ENCODE results near the gene CYP1A2.

The CYP1A2 gene

GRCh38 chr15:74742422-74742821 lies 6.2 kb upstream of the CYP1A2 start:
- no peak for DNase-seq

DNA sequence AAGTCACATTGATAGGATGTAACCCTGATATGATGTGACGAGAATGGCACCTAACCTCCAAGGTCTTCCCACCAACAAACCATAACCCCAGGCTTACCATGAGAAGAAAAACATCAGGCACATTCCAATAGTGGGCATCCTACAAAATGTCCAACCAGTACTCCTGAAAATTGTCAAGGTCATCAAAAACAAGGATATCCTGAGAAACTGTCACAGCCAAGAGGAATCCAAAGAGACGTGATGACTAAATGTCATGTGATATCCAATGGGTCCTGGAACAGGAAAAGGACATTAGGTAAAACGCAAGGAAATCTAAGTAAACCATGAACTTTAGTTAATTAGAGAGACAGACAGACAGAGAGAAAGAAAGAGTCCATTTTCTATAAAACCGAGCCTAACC lies 2.3 kb upstream of the CYP1A2 start:
- DNase-seq = no peak

DNA sequence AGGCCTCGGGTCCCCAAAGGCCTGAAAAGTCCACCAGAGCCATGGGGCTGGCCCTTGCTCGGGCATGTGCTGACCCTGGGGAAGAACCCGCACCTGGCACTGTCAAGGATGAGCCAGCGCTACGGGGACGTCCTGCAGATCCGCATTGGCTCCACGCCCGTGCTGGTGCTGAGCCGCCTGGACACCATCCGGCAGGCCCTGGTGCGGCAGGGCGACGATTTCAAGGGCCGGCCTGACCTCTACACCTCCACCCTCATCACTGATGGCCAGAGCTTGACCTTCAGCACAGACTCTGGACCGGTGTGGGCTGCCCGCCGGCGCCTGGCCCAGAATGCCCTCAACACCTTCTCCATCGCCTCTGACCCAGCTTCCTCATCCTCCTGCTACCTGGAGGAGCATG lies 1.2 kb downstream of the CYP1A2 start:
- DNase-seq = no peak

GRCh38 chr15:74750751-74751150 lies 2.1 kb downstream of the CYP1A2 start:
- DNase-seq = peak; percentile 7

DNA sequence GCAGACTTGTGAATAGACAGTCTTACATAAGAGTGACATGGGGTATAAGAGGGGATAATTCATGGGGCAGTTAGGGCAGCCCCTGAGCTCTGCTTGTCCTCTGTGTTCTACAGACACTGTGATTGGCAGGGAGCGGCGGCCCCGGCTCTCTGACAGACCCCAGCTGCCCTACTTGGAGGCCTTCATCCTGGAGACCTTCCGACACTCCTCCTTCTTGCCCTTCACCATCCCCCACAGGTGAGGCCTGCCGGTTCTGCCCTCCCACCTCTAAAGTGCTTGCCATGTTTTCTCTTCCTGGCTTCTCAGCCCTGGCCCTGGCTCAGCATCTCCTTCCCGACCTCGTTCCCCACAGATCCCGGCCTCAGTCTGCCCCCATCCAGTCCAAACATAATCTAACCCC lies 3.4 kb downstream of the CYP1A2 start:
- DNase-seq = no peak

- DNase-seq = no peak
Measured at GRCh38 chr15:74752531-74752930, 3.9 kb downstream of the CYP1A2 start.

DNA sequence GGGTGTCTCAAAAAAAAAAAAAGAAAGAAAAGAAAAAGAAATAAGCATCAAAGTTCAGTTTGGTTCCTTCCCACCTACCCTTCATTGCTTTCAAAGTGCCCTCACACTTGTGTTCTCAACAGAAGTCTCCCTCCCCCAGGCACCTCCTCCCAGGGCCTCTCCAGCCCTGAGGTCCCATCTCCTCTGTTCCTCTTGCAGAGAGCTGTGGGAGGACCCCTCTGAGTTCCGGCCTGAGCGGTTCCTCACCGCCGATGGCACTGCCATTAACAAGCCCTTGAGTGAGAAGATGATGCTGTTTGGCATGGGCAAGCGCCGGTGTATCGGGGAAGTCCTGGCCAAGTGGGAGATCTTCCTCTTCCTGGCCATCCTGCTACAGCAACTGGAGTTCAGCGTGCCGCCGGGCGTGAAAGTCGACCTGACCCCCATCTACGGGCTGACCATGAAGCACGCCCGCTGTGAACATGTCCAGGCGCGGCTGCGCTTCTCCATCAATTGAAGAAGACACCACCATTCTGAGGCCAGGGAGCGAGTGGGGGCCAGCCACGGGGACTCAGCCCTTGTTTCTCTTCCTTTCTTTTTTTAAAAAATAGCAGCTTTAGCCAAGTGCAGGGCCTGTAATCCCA lies 6.1 kb downstream of the CYP1A2 start:
- no peak for DNase-seq

DNA sequence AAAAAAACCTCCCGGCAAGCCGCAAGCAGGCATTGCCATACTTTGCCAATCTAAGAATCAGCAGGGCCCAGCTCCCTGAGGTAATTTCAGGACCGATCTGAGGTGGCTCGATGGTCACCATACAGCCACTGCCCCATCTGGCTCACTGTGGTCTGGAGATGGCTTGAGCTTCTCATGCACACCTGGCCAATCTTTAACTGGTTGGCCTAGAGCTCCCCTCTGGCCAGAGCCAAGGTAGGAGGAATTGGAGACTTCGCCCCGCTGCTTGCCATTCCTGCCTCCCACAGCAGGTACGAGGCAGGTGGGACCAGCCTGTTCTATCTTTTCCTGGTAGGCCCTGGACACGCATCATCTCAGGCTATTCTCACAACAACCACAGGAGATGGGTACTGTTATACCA lies 10.1 kb downstream of the CYP1A2 start:
- DNase-seq = no peak

DNA sequence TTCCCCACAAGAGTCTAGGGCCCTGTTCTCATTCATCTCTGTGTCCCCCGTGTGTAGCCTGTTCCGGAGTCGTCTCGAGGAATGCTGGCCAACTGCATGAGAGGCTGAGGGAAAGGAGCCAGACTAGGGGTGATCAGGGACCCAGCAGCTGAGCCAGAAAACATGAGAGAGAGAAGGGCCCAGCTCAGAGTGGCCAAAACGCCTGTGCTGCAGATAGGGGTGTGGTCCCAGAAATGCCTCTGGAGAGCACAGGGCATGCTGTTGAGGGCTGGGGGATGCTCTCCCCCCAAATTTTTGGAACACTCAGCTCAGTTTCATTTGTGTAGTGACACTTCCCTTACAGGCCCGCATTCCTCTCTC lies 14.1 kb downstream of the CYP1A2 start:
- no peak for DNase-seq

GRCh38 chr15:74763416-74763815 lies 14.8 kb downstream of the CYP1A2 start:
- peak; percentile 62 for DNase-seq

DNA sequence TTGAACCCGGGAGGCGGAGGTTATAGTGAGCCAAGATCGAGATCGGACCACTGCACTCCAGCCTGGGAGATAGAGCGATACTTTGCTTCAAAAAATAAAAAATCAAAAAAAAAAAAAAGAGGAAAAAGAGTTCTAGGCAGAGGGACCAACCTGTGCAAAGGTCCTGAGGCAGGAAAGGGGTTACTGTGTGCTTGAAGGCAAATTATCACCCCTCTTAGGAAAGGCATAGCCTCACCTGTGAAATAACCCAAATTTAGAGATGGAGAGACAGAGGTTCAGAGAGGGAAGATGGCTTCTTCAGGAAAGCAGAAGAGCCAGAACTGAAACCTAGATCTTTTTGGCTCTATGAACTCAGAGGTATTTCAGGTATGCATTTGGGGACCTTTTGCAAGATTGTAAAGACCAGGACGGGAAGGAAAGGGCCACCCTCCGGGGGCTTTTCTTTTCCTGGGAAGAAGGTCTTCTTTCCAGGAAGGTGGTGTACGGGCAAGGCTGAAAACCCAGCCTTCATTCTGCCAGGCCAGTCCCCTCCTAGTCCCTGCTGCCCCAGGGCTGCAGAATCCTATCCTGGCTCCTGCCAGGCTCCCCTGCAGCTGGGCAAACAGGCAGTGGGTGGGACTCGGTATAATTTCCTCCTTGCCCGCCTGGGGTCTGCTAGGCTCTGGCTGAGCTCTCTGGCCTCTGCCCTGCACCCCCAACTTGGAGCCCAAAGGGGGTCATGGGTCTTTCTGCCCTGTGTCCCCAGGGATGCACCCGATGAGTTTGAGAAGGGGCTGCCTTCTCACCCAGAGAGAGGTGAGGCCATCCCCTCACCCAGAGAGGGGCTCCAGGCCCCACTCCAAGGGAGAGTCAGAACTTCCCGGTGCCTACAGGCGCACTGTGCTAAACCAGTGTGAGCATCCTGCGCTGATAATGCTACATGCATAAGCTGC lies 18.8 kb downstream of the CYP1A2 start:
- peak; percentile 48 for DNase-seq

GRCh38 chr15:74768099-74768770 lies 19.6 kb downstream of the CYP1A2 start:
- peak; percentile 12 for DNase-seq

DNA sequence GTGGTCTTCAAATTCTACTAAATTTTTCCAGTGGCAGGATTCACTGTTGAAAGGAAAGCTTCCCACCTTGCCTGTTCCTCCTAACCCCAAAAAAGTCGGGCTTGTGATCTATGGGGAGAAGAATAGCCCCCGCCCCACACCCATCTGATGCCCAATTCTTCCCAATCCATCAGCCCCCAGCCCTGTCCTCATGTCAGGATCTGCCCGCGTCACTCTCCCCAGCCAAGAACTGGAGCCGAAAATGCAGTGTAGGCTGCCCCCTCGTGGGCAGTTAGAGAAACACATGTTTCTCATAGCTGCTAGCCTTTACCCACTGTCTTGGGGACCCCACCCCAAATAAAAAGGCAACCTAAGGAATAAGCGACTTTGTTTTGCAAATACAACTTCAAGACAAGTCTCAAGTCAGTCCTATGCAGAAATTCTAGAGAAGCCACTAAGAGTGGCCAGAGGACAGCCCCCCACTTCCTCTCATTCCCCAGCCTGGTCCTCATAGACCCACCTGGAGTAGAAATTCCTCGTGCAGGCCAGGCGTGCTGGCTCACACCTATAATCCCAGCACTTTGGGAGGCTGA lies 20.2 kb downstream of the CYP1A2 start:
- DNase-seq = peak; percentile 69

- no peak for DNase-seq
Measured at GRCh38 chr15:74769463-74770025, 20.9 kb downstream of the CYP1A2 start.

DNA sequence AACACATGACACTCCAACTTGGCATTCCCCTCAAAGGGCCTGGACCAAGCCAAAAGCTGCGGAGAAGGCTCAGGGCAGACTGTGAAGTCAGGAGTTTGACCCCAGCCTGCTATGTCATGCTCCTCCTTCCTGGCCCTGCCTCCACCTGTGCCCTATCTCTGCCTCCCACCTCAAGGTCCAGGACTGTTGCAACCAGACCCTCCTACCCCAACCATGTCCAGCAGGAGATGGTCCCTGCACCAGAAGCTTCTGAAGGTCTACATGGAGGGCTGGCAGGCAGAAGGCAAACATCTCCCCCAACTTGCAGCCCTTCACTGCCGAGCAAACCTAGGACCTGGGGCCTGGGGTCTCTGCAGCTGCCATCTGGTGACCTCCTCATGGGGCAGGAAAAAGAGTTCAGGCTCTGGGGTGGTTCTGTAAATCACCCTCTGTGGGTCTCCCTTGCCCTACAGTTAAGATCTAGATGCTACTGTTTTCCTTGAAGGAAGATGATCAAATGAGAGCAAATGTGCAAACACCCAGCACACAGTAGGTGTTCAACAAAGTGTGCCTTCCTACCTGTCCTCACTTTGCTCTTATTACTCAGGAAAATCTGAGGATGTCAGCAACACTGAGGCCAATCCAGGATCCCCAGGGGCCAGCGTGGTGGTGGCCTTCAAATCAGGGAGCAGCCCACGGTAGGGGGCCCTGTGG lies 21.7 kb downstream of the CYP1A2 start:
- DNase-seq = no peak

- DNase-seq = no peak
Measured at GRCh38 chr15:74773329-74773728, 24.7 kb downstream of the CYP1A2 start.

GRCh38 chr15:74773731-74774252 lies 25.1 kb downstream of the CYP1A2 start:
- peak; percentile 92 for DNase-seq

DNA sequence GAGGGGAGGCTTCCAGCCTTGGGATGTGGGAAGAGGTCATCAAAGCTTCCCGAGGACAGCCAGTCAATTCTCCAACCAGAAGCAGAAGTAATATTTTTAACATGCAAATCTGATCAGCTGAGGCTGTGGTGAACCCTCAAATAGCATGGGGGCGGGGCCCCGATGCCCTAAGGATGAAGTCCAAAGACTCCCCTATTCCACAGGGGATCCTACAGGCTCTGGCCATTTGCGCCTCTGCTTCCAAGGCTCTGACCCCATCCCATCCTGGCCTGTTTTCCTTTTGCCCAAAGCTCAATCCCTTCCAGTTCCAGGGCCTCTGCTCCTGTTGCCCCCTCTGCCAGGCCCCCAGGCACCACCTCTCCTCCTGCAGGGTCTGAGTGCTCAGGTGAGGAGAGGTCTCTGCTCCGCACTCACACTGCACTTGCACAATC lies 26.5 kb downstream of the CYP1A2 start:
- no peak for DNase-seq

- no peak for DNase-seq
Measured at GRCh38 chr15:74775894-74776293, 27.2 kb downstream of the CYP1A2 start.

- DNase-seq = peak; percentile 51
Measured at GRCh38 chr15:74776821-74777768, 28.4 kb downstream of the CYP1A2 start.
